GM13977 (cell line): Measurements from ENCODE around the gene LHFPL6.

Source experiments
- DNase-seq: peaks from one replicate; pipeline ENCODE4 v3.0.0; 2012; ENCODE audit warnings: low spot score
- CTCF ChIP-seq: IDR thresholded peaks from 2 replicates; pipeline ENCODE4 v1.5.1; 2012; ENCODE audit warnings: mild to moderate bottlenecking, control low read depth; ENCODE audit not compliant: insufficient read depth; ENCODE audit errors: extremely low read depth, missing control alignments
- in situ Hi-C: fragments of 300-500 bp; cut with MboI; formaldehyde crosslinking; loops from one replicate; pipeline ENCODE4 v1.12.0; 2022; ENCODE audit warnings: low sequenced_read_pairs, low pct_unique_long_range_greater_than_20kb, mixed read lengths, inconsistent platforms; ENCODE audit not compliant: unreplicated experiment

The LHFPL6 gene

DNA sequence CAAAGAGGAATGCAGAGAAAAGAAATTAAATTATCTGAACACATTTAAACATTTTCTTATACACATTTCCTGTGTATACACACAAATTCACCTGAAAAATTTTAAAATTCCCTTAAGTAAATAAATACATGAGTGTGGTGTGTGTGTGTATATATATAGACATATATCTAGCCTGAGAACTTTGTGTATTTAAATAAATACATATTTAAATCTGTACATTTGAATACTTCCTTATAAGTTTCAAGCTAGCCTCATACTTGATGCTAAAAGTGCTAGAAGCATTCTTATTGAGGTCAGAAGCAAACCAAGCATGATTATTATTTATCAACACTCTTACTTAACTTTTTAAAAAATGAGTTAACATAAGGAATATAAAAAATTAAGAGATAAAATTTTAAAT is 304.0 kb downstream of the LHFPL6 start:
- in situ Hi-C loops: no loop called here
- DNase-seq: no peak
- no peak for TF ChIP-seq CTCF

DNA sequence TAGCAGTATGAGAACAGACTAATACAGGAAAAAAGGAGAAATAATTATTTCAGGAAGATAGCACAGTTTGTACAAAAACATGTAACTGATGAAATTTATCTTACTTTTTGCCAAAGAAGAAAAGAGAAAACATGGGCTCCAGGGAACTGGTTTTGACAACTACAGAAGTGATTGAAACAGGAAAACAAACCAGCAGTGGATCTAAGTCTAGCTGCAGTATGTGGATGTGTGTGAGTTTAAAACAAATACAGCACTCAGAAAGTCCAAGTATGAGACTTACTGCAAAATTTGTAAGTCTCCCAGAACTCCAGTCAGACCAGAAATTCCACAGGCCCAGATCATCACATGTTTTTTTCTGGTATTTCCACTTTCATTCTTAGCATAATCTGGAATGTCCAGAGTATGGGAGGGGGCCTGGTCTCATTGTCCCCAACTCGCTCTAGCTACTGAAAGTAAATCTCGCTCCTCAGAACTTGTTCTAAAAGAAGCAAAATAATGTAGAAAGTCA is 305.3 kb downstream of the LHFPL6 start:
- no peak for DNase-seq
- no peak for TF ChIP-seq CTCF
- in situ Hi-C loops: no loop called here

GRCh38 chr13:39297023-39297422 is 306.0 kb downstream of the LHFPL6 start:
- DNase-seq: no peak
- no peak for TF ChIP-seq CTCF
- in situ Hi-C loops: no loop called here

DNA sequence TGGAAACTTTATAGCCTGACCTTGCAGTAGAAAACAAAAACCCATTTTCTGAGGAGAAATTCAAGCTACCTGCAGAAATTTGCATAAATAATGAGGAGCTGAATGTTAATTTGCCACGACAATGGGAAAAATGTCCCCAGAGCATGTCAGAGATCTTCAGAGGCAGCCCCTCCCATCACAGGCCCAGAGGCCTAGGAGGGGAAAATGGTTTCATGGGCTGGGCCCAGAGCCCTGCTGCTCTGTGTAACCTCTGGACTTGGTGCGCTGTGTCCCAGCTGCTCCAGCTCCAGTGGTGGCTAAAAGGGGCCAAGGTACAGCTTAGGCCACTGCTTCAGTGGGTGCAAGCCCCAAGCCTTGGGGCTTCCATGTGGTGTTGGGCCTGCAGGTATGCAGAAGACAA is 306.8 kb downstream of the LHFPL6 start:
- TF ChIP-seq CTCF: no peak
- DNase-seq: no peak
- in situ Hi-C loops: no loop called here
